Stimulated activated CD4-positive, alpha-beta T cell treated with anti-CD3 and anti-CD28 coated beads, Interleukin-4, amount 100 ng/mL, for 48 hours (primary cell): ENCODE data around the gene DHRS4L2.

Experiments
- DNase-seq, 2 donors: peaks; one replicate each; pipeline ENCODE4 v3.0.0-alpha.2; 2020; ENCODE audit warnings: low read depth in 2 of 2

DHRS4L2 gene

DNA sequence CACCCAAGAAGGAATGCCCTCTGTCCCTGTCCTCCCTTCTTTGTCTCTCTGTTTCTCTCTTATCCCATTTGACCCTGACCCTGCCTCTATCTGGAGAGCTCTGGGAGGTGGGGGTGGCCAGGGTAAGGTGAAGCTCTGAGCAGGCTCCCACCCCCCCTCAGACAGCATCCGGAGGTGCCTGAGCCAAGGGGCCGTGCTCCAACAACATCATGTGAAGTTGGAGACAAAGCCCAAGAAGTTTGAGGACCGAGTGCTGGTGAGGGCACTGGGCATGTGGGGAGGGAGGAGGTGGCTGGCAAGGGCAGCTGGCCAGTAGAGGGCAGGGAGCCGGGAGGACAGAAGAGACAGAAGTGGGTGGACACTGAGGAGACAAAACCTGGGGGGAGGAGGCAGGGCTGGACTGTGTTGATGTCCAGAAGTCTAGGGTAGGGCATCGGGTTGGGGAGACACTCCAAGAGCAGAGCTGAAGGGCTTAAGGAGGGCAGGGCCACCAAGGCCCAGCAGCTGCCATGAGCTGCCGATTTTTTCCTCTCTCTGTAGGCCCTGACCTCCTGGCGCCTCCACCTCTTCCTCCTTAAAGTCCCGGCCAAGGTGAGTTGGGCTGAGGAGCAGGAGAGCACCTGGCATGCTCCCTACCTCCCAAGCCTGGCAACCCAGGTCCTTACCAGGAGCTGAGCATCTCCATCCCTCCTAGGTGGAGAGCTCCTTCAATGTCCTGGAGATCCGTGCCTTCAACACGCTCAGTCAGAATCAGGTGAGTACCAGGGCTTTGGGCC is 65.0 kb downstream of the DHRS4L2 start:
- no peak for DNase-seq

GRCh38 chr14:24054324-24054641 is 65.6 kb downstream of the DHRS4L2 start:
- DNase-seq = no peak

- DNase-seq = no peak
Measured at GRCh38 chr14:24054646-24055045, 65.9 kb downstream of the DHRS4L2 start.
